GF-D8 (cell line): ENCODE measurements around the gene SLC22A31.
A peak's percentile ranks its signal among the peaks of the same experiment; 100 is the strongest.

Experiments used
- DNase-seq: peaks from one replicate; lab custom pipeline; 2025; lab: John Stamatoyannopoulos, UW

Gene SLC22A31

GRCh38 chr16:89216315-89217137, 16.2 kb upstream of the SLC22A31 start:
- peak; percentile 49 for DNase-seq

- DNase-seq, result no peak
Observed at GRCh38 chr16:89210904-89211515, 10.7 kb upstream of the SLC22A31 start.

- DNase-seq, result no peak
Observed at GRCh38 chr16:89210165-89210903, 10.0 kb upstream of the SLC22A31 start.

GRCh38 chr16:89209522-89210044, 9.2 kb upstream of the SLC22A31 start:
- DNase-seq, result no peak

- DNase-seq, result no peak
Observed at GRCh38 chr16:89207993-89208392, 7.7 kb upstream of the SLC22A31 start.

- DNase-seq, result no peak
Observed at GRCh38 chr16:89202422-89203215, 2.3 kb upstream of the SLC22A31 start.

GRCh38 chr16:89201439-89202377, 1.4 kb upstream of the SLC22A31 start:
- DNase-seq, result no peak

- no peak for DNase-seq
Observed at GRCh38 chr16:89200850-89201411, 594 bp upstream of the SLC22A31 start.

GRCh38 chr16:89199241-89200123, 855 bp downstream of the SLC22A31 start:
- no peak for DNase-seq

- no peak for DNase-seq
Observed at GRCh38 chr16:89198417-89199240, 1.7 kb downstream of the SLC22A31 start.

- no peak for DNase-seq
Observed at GRCh38 chr16:89197633-89198416, 2.5 kb downstream of the SLC22A31 start.

GRCh38 chr16:89197033-89197632, 3.2 kb downstream of the SLC22A31 start:
- DNase-seq, result no peak

GRCh38 chr16:89195521-89196171, 4.7 kb downstream of the SLC22A31 start:
- DNase-seq, result no peak

- no peak for DNase-seq
Observed at GRCh38 chr16:89194340-89195311, 5.7 kb downstream of the SLC22A31 start.

- DNase-seq, result no peak
Observed at GRCh38 chr16:89193576-89194293, 6.6 kb downstream of the SLC22A31 start.
